22Rv1 (cell line): ENCODE measurements around the gene ZNF341.

ENCODE experiments used
- H3K27ac ChIP-seq: fragments of 450-650 bp; 2 replicates; pipeline ENCODE4 v1.5.1; 2017
- ZFX ChIP-seq: fragments of 450-650 bp; IDR thresholded peaks from 2 replicates; pipeline ENCODE4 v1.6.1; 2017; ENCODE audit warnings: antibody characterized with exemption, borderline replicate concordance
- TF ChIP-seq, protein P1 (sequence below): fragments of 450-650 bp; IDR thresholded peaks from 2 replicates; pipeline ENCODE4 v1.5.1; 2017; ENCODE audit warnings: mild to moderate bottlenecking

ZNF341 gene

GRCh38 chr20:33770005-33770404, 38.2 kb downstream of the ZNF341 start:
- no peak overlapping the region for H3K27ac ChIP-seq
- TF ChIP-seq, protein P1, sequence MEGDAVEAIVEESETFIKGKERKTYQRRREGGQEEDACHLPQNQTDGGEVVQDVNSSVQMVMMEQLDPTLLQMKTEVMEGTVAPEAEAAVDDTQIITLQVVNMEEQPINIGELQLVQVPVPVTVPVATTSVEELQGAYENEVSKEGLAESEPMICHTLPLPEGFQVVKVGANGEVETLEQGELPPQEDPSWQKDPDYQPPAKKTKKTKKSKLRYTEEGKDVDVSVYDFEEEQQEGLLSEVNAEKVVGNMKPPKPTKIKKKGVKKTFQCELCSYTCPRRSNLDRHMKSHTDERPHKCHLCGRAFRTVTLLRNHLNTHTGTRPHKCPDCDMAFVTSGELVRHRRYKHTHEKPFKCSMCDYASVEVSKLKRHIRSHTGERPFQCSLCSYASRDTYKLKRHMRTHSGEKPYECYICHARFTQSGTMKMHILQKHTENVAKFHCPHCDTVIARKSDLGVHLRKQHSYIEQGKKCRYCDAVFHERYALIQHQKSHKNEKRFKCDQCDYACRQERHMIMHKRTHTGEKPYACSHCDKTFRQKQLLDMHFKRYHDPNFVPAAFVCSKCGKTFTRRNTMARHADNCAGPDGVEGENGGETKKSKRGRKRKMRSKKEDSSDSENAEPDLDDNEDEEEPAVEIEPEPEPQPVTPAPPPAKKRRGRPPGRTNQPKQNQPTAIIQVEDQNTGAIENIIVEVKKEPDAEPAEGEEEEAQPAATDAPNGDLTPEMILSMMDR, result no peak
- no peak for TF ChIP-seq ZFX

GRCh38 chr20:33771938-33772337, 40.1 kb downstream of the ZNF341 start:
- TF ChIP-seq, protein P1, result no peak
- no peak for TF ChIP-seq ZFX
- H3K27ac ChIP-seq, result no peak overlapping the region

DNA sequence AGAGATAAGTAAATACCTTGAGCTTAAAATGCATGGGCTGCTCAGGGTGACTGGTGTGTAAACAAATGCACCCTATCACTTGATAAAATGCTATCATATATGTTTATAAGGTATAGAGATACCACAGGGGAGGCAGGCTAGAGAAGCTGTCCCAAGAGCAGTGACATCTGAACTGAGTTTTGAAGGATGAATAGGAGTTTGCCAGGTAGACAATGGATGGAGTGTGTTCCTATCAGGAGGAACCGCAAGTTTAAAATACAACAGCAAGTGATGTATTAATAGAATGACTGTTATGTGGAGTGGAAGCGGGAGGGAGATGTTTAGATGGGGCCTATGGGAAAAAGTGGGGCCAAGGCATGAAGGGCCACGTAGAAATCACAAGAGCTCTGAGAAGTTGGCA, 40.6 kb downstream of the ZNF341 start:
- TF ChIP-seq ZFX, result no peak
- TF ChIP-seq, protein P1, result no peak
- H3K27ac ChIP-seq, result no peak overlapping the region

GRCh38 chr20:33773412-33774089, 41.8 kb downstream of the ZNF341 start:
- no peak overlapping the region for H3K27ac ChIP-seq

DNA sequence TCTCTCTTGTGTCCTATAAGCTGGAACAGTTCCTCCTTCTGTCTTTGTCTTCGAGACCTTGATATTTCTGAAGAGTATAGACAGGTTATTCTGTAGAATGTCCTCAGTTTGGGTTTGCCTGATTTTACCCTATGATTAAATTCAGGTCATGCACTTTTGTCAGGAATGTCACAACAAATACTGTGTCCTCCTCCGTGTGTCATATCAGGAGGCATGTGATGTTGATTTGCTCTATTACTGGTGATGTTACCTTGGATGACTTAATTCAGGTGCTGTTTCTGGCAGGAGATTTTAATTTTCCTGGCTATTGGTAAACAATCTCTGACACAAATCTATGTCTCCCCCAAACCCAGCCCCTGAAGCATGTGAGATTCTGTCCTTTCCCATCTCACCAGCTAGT, 46.0 kb downstream of the ZNF341 start:
- no peak overlapping the region for H3K27ac ChIP-seq
- TF ChIP-seq, protein P1, result no peak
- TF ChIP-seq ZFX, result no peak

More at GRCh38 chr20:33773412-33774089, 41.8 kb downstream of the ZNF341 start:
- TF ChIP-seq ZFX, result no peak
- TF ChIP-seq, protein P1, result no peak

DNA sequence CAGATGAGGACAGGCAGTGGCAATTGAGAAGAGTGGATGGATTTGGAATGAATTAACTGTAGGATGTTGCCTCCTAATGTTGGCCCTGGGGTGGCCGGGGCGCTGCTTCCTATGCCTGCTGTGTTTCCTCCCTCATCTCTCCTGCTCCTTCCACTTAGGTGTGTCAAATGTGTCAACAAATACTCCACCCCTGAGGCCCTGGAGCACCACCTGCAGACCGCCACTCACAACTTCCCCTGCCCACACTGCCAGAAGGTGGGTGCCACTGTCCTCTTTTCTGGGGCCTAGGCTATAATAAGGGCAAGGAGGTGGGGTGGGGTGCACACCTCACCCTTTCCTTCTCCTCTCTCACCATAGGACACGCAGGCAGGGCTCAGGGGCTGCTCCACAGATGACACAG, 49.3 kb downstream of the ZNF341 start:
- no peak overlapping the region for H3K27ac ChIP-seq
- no peak for TF ChIP-seq ZFX
- TF ChIP-seq, protein P1, result no peak

GRCh38 chr20:33781945-33782344, 50.1 kb downstream of the ZNF341 start:
- TF ChIP-seq ZFX, result no peak
- TF ChIP-seq, protein P1, result no peak
- no peak overlapping the region for H3K27ac ChIP-seq
